Epithelial cell of esophagus (primary cell): ENCODE results near the gene CNKSR1.

Experiments used
- DNase-seq: peaks from one replicate; pipeline ENCODE4 v3.0.0; 2010; ENCODE audit warnings: low read depth
- H3K4me3 ChIP-seq: 2 replicates; pipeline ENCODE4 v1.5.1; 2011; ENCODE audit warnings: mild to moderate bottlenecking, low read length, control low read depth
- CTCF ChIP-seq: IDR thresholded peaks from 2 replicates; pipeline ENCODE4 v1.5.1; 2011; ENCODE audit warnings: low read depth, mild to moderate bottlenecking, low read length, control low read depth, inconsistent platforms; ENCODE audit not compliant: insufficient read depth; ENCODE audit errors: missing control alignments

CNKSR1 gene

DNA sequence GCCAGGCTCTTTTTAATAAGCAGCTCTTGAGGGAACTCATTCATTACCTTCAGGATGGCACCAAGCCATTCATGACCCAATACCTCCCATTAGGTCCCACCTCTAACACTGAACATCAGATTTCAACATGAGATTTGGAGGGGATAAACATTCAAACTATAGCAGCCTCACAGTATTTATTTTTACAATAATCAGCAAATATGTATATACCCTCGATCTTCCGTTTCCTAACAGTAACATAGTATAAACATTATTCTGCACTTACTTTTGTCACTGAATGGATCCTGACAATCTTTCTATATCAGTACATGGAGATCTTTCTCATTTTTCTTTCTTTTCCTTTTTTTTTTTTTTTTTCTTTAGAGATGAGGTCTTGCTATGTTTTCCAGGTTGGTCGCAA is 18.5 kb downstream of the CNKSR1 start:
- no peak for DNase-seq
- TF ChIP-seq CTCF: no peak
- no peak overlapping the region for H3K4me3 ChIP-seq

DNA sequence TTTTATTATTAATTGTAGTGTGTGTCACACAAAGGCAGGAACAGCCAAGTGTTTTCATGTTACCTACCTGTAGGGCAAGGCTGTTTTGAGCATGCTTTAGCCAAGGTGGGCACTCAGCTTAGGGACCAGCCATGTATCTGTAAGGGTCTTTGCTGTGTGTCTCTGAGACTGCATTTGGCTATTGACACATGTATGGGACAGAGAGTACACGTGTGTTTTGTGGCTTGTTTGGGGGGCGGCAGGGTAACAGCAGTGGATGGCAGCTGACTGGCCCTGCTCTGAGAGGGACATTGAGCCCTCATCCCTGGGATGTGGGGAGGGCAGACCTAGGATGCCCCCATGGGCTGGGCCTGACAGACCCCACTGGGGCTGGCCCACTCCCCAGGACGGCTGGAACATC is 20.0 kb downstream of the CNKSR1 start:
- no peak overlapping the region for H3K4me3 ChIP-seq
- no peak for DNase-seq
- TF ChIP-seq CTCF: no peak

DNA sequence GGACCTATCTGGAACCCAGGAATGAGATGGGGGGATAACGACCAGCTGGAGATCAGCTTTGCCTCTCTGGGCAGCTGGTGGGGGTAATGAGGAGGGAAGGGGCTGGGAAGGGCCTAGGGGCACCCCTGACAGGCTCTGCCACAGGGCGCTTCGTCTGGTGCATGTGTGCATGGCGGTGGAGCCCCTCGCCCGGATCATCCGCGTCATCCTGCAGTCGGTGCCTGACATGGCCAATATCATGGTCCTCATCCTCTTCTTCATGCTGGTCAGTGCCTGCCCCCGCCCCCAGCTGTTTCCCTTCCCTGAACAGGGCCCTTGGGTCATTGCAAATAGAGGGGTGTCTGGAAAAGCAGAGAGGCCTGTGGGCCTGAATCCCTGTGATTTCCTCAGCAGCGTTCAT is 20.5 kb downstream of the CNKSR1 start:
- DNase-seq: no peak
- no peak for TF ChIP-seq CTCF

DNA sequence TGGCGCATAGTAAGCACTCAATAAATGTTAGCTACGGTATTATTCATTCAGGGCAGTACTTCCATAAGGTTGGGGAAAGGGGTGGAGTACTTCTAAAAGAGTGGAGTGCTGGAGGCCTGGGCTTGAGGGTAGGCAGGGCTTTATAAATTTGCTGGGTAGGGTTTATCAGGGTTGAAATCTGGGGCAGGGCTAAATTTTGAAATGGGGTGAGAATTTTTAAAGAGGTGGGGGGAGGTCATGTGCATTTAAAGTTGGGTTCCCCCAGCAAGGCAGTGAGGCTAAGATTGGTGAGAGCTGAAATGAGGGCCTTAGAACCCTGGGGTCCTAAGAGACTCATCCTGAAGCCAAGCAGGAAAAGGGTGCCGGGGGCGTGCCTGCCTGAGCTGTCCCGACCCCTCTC is 23.1 kb downstream of the CNKSR1 start:
- no peak for DNase-seq
- TF ChIP-seq CTCF: no peak
- H3K4me3 ChIP-seq: no peak overlapping the region

More for the DNA sequence above, 20.5 kb downstream of the CNKSR1 start:
- no peak overlapping the region for H3K4me3 ChIP-seq

DNA sequence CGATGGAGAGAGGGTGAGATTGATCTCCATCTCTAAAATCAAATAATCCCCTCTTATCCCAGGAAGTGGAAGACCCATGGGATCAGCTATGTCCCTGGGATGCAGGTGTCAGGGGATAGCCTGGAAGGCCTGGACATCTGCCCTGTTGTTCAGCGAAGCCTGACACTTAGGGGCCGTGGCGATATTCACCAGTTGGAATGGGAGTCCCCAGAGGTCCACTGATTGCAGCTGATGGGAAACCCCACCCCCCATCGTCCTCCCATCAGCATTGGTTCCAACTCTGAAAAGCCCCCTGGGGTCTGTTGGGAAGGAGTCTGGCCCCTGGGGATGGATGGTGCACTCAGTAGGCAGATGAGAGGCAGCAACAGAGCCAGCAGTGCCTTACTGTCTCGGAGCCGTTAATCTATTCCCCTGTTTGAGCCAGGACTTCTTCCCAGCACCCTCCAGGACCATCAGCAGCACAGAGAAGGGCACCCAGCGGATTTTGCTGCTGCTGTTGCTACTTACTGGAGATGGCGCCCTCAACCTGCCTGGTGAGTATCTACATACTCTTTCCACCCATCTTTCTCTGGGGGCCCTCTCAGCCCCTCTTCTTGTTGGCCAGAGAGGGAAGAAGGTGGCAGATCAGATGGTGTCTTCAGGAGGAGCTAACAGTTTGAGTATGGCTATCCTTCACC is 26.5 kb downstream of the CNKSR1 start:
- TF ChIP-seq CTCF: no peak
- no peak for DNase-seq
- no peak overlapping the region for H3K4me3 ChIP-seq

DNA sequence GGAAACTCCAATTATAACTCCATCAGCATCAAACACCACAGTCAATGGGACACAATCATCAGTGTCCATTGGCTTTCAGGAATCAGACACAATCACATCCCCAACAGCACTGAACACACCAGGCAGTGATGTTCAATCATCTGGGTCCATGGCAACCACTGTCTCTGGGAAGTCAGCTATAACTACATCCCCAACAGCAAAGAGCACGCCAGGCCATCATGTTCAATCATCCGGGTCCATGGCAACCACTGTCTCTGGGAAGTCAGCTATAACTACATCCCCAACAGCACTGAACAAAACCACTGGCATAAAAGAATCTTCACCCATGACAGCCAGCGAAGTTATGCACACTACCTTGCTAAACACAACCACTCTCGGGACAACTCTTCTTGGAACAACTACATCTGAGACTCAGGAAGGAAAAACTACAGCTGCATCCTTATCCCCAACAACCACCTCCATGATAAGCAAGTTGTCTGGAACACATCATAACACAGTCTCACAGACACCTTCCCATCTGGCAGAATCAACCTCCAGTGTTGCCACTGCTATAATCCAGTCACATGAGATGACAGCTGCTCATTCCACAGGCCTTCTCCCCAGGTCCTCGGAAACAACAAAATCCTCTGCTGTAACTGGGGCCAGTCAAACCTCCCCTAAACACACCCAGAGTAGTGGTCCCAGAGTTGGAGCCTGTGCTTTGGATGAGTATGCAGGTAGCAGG is 33.0 kb downstream of the CNKSR1 start:
- no peak for TF ChIP-seq CTCF
- H3K4me3 ChIP-seq: no peak overlapping the region
- no peak for DNase-seq
